BLaER1 (cell line): ENCODE data around the gene PARP12.

Source experiments
- H3K27ac ChIP-seq: shearing (Covaris generic); formaldehyde crosslinking; 2 replicates; pipeline ENCODE4 v1.8.1; 2022
- H3K27me3 ChIP-seq: shearing (Covaris generic); formaldehyde crosslinking; 2 replicates; pipeline ENCODE4 v1.8.1; 2022
- H3K36me3 ChIP-seq: shearing (Covaris generic); formaldehyde crosslinking; 2 replicates; pipeline ENCODE4 v1.8.1; 2022
- H3K4me1 ChIP-seq: shearing (Covaris generic); formaldehyde crosslinking; 2 replicates; pipeline ENCODE4 v1.8.1; 2022
- H3K4me2 ChIP-seq: shearing (Covaris generic); formaldehyde crosslinking; 2 replicates; pipeline ENCODE4 v1.8.1; 2022
- H3K4me3 ChIP-seq: shearing (Covaris generic); formaldehyde crosslinking; 2 replicates; pipeline ENCODE4 v1.8.1; 2022
- H3K9ac ChIP-seq: shearing (Covaris generic); formaldehyde crosslinking; 2 replicates; pipeline ENCODE4 v1.8.1; 2022
- H3K9me3 ChIP-seq: shearing (Covaris generic); formaldehyde crosslinking; 2 replicates; pipeline ENCODE4 v1.8.1; 2022
- H4K20me1 ChIP-seq: shearing (Covaris generic); formaldehyde crosslinking; 2 replicates; pipeline ENCODE4 v1.8.1; 2022
- Cebpa-rat ChIP-seq: shearing (Covaris generic); IDR thresholded peaks from 2 replicates; pipeline ENCODE4 v1.8.1; 2022

PARP12 gene

DNA sequence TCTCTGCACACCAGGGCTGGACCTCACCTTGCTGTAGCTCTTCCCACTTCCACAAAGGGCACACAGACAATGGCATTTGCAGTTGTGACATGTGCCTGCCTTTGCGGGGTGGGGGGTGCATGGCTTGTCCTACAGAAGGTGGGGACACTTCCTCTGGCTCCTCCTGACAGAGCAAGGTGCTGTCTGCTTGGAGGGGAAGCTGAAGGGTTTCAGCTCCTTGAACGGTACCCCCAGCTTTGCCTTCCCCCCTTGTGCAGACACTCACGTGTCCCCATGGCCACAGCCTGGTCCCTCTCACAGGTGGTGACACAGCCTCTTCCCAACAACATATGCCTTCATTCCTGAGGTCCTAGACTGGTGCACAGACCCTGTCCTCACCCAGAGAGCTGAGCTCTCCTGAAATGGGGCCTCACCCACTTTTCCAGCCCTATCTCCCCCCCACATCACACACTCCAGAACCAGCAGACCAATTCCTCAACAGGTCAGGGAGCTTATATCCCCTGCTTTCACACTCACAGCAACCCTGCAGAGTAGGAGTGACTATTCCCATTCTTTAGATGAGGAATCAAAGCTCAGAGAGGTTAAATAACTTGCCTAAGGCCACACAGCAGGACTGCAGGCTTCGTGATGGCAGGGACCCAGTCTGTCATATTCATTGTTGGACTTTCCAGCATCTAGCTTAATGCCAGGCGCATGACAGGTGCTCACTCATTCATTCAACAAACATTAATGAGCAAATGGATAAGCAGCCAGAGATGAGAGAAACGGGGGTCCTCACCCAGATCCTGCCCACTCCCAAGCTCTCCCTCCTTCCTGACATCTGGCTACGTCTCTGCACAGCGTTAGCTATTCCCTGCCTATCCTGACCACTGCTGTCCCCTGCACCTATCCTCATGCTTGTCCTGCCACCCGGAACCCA is 44.4 kb downstream of the PARP12 start:
- Histone ChIP-seq H3K4me2 (no peak overlapping the region), H3K36me3 (peaks cover 15% of the 10 kb centered on the region), H3K27ac (no peak overlapping the region), H3K4me3 (no peak overlapping the region), H3K9ac (no peak overlapping the region), H3K4me1 (no peaks in the 10 kb centered on the region), H3K9me3 (no peaks in the 10 kb centered on the region), H3K27me3 (no peaks in the 10 kb centered on the region), H4K20me1 (no peaks in the 10 kb centered on the region)
- no peak for TF ChIP-seq Cebpa-rat

DNA sequence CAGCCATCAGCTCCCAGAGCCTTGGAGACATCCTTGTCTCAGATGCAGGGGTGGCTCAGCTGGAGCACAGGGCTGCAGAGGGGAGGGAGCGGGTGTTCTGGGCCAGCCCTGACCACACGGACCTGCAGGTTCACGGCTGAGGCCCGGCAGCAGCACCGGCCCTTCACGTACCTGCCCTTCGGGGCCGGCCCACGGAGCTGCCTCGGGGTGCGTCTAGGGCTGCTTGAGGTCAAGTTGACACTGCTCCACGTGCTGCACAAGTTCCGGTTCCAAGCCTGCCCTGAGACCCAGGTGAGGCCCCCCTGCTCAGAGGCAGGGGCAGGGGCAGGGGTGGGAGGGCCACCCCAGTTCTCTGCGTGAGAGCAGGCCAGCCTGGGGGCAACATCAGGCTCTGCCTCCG is 45.2 kb downstream of the PARP12 start:
- TF ChIP-seq Cebpa-rat, result no peak
- no peaks in the 10 kb centered on the region for H3K9me3 ChIP-seq
- H3K36me3 ChIP-seq, result peaks cover 6% of the 10 kb centered on the region
- no peaks in the 10 kb centered on the region for H4K20me1 ChIP-seq
- H3K27ac ChIP-seq, result no peak overlapping the region
- no peak overlapping the region for H3K9ac ChIP-seq
- 0 out of 2 replicates have a peak, but pooled peaks cover under 1% of the 10 kb centered on the region for H3K4me1 ChIP-seq
- no peak overlapping the region for H3K4me3 ChIP-seq
- H3K4me2 ChIP-seq, result no peak overlapping the region
- no peaks in the 10 kb centered on the region for H3K27me3 ChIP-seq

DNA sequence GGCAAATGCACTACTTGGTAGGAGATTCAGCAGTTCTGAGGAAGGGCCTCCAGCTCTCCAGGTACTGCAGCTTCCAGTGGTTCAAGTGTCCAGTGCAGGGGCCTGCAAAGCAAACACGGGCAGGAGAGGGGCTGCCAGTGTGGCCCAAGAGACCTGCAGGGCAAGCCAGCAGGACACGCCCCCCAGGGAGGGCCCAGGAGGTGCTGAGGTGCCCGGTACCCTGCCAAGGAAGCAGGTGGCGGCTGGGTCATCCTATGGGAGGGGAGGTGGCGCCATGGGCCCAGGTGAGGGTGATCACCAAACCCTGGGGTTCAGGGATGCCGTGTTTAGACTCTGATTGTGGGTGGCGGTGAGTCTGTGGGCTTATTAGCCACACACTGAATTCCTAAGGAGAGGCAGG is 45.7 kb downstream of the PARP12 start:
- no peaks in the 10 kb centered on the region for H3K9me3 ChIP-seq
- peaks cover 1% of the 10 kb centered on the region; the same call in 1 of the 2 replicates for H3K36me3 ChIP-seq
- no peaks in the 10 kb centered on the region for H3K27me3 ChIP-seq
- no peaks in the 10 kb centered on the region for H4K20me1 ChIP-seq
- H3K4me3 ChIP-seq, result no peak overlapping the region
- H3K27ac ChIP-seq, result no peak overlapping the region
- H3K9ac ChIP-seq, result no peak overlapping the region
- H3K4me1 ChIP-seq, result 0 out of 2 replicates have a peak, but pooled peaks cover 5% of the 10 kb centered on the region
- no peak overlapping the region for H3K4me2 ChIP-seq
- no peak for TF ChIP-seq Cebpa-rat

DNA sequence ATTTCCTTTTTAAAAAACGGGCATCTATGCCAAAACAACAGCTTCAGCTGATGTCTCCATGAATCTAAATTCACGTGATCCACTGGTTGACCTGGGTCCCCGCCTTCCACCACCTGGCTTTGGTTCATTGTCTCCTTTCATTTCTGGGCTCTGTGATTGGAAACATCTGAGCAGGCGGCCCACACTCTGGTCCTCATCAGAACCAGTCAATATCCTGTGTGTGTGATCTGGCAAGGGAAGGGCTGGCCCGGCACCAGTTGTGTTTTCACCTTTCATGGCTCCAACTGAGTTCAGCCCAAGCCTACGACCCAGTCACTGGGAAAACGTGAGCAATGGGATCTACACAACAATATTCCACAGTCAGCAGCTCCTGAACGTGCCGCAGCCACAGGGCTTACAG is 46.2 kb downstream of the PARP12 start:
- Histone ChIP-seq H3K9me3 (no peaks in the 10 kb centered on the region), H3K4me2 (no peak overlapping the region), H3K27me3 (no peaks in the 10 kb centered on the region), H3K4me1 (0 out of 2 replicates have a peak, but pooled peaks cover 6% of the 10 kb centered on the region), H3K4me3 (no peak overlapping the region), H4K20me1 (no peaks in the 10 kb centered on the region), H3K27ac (no peak overlapping the region), H3K9ac (no peak overlapping the region), H3K36me3 (no peaks in the 10 kb centered on the region)
- TF ChIP-seq Cebpa-rat, result no peak

DNA sequence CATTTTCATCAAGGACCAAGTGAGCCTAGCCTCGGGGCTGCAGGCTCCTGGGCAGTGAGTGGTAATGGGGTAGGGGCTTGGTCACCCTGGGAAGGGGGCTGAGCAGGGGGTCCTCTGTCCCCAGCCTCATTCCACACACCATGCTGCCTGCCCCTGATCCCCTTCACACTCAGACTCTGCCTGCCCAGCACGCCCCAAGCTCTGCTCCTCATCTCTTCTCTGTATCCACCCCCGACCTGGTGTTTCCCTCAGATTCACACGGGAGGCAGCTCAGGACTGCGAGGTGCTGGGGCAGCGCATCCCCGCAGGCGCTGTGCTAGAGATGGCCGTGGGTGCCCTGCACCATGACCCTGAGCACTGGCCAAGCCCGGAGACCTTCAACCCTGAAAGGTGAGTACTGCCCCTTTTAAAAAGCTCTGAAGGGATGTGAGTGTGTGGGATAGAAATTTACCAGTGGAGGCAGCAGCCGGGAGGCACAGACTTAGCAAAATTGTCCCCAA is 47.2 kb downstream of the PARP12 start:
- no peak overlapping the region for H3K4me2 ChIP-seq
- no peaks in the 10 kb centered on the region for H4K20me1 ChIP-seq
- no peak for TF ChIP-seq Cebpa-rat
- H3K27me3 ChIP-seq, result no peaks in the 10 kb centered on the region
- H3K4me1 ChIP-seq, result 0 out of 2 replicates have a peak, but pooled peaks cover 6% of the 10 kb centered on the region
- H3K9ac ChIP-seq, result no peak overlapping the region
- H3K36me3 ChIP-seq, result no peaks in the 10 kb centered on the region
- H3K27ac ChIP-seq, result no peak overlapping the region
- H3K4me3 ChIP-seq, result no peak overlapping the region
- H3K9me3 ChIP-seq, result no peaks in the 10 kb centered on the region

DNA sequence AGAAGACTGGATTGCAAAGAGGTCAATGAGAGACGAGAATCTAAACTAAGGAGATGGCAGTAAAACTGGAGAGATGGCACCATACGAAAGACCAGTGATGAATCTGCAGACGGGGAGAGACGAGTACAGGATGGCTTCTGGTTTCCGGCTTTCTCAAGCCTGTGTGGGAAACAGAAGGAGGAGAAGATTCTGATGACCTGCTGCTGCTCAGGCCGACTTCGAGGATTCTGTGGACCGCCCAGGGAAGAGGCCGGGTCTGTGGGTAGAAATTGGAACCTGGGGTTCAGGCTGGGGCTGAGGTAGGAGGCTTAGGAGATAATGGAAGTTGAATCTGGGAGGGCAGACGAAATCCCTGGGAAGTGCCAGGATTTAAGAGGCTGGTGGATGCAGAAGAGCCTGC is 48.6 kb downstream of the PARP12 start:
- no peak for TF ChIP-seq Cebpa-rat
- Histone ChIP-seq H3K4me1 (0 out of 2 replicates have a peak, but pooled peaks cover 6% of the 10 kb centered on the region), H3K9me3 (no peaks in the 10 kb centered on the region), H3K4me3 (no peak overlapping the region), H3K27ac (no peak overlapping the region), H3K9ac (no peak overlapping the region), H3K27me3 (no peaks in the 10 kb centered on the region), H4K20me1 (no peaks in the 10 kb centered on the region), H3K36me3 (no peaks in the 10 kb centered on the region), H3K4me2 (no peak overlapping the region)

DNA sequence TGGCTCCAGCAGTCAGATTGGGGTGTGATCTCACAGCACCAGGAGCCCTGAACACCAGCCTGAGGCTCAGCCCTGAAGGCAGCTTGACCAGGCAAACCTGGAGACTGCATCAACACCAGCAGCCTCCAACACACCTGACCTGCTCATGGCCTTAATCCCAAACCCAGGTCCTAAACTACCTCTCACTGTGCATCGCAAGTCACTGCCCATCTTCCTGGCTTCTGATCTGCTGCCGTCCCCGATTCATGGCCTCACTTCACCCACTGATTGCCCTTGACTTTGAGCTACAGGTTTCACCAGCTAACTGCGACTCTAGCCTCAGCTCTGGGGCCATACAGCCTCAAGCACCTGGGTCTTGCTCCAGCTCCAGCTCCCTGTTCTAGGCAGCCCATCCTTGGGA is 49.1 kb downstream of the PARP12 start:
- Histone ChIP-seq H3K4me2 (no peak overlapping the region), H3K4me1 (0 out of 2 replicates have a peak, but pooled peaks cover 6% of the 10 kb centered on the region), H4K20me1 (no peaks in the 10 kb centered on the region), H3K36me3 (no peaks in the 10 kb centered on the region), H3K27me3 (no peaks in the 10 kb centered on the region), H3K4me3 (no peak overlapping the region), H3K9ac (no peak overlapping the region), H3K27ac (no peak overlapping the region), H3K9me3 (no peaks in the 10 kb centered on the region)
- no peak for TF ChIP-seq Cebpa-rat

DNA sequence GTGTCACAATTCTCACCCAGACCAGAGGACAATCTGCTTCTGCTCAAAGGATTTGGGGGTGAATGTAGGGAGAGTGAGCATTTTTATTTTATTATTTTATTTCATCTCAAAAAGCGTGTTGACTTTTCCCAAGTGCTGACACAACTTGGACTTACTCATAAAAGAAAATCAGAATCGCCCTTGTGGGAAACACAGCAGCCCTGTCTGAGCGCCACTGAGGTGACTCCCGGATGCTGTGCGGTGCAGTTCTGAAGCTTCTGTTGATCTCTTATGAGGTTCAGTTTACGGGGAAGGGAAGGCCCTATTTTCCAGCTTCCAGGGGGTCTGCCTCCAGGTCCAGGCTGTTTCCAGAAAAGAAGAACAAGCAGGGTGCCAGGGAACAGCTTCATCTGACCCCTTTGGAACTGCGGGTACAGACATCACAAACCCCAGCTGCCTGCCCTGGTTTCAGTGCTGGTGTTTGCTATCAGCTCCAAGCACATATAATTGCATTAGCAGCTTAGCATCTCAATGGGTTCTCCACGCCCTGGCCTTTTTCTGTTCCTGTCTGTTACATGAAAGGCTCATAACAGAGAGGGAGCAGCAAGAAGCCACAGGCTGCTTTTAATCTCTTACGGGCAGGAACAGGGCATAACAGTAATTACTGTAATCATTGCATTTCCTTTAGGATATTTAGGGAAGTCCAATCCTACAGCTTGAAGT is 52.4 kb downstream of the PARP12 start:
- Histone ChIP-seq H3K27me3 (no peaks in the 10 kb centered on the region), H3K36me3 (no peaks in the 10 kb centered on the region), H3K9ac (no peak overlapping the region), H4K20me1 (no peaks in the 10 kb centered on the region), H3K9me3 (no peaks in the 10 kb centered on the region), H3K4me2 (no peak overlapping the region), H3K4me3 (no peak overlapping the region), H3K4me1 (0 out of 2 replicates have a peak, but pooled peaks cover 6% of the 10 kb centered on the region), H3K27ac (no peak overlapping the region)
- TF ChIP-seq Cebpa-rat, result no peak

DNA sequence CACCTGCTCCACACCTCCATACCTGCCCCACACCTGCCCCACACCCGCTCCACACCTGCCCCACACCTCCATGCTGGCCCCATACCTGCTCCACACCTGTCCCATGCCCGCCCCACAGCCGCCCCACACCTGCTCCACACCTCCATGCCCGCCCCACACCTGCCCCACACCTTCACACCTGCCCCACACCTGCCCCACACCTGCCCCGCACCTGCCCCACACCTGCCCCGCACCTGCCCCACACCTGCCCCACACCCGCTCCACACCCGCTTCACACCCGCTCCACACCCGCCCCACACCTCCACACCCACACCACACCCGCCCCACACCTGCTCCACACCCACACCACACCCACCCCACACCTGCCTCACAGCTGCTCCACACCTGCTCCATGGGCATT is 53.0 kb downstream of the PARP12 start:
- Histone ChIP-seq H3K9ac (no peak overlapping the region), H3K27ac (no peak overlapping the region), H3K4me1 (0 out of 2 replicates have a peak, but pooled peaks cover 6% of the 10 kb centered on the region), H3K4me2 (no peak overlapping the region), H3K27me3 (no peaks in the 10 kb centered on the region), H3K36me3 (no peaks in the 10 kb centered on the region), H4K20me1 (no peaks in the 10 kb centered on the region), H3K4me3 (no peak overlapping the region), H3K9me3 (no peaks in the 10 kb centered on the region)
- no peak for TF ChIP-seq Cebpa-rat
